HEK293 (cell line): ENCODE measurements around the gene SFN.
A peak's percentile ranks its signal among the peaks of the same experiment; 100 is the strongest.

Experiments
- ATF2 ChIP-seq: fragments of 450-650 bp; formaldehyde crosslinking; IDR thresholded peaks from 2 replicates; pipeline ENCODE4 v1.5.1; 2016; ENCODE audit warnings: missing biosample characterization, missing genetic modification characterization, low read depth
- EGR2 ChIP-seq: fragments of 450-650 bp; formaldehyde crosslinking; IDR thresholded peaks from 2 replicates; pipeline ENCODE4 v1.5.1; 2016; ENCODE audit warnings: low read depth, missing biosample characterization, missing genetic modification characterization
- HOXD13 ChIP-seq: sonication (generic); formaldehyde crosslinking; IDR thresholded peaks from 2 replicates; pipeline ENCODE4 v1.8.0; 2022; ENCODE audit warnings: missing genetic modification reagents, borderline replicate concordance
- KLF16 ChIP-seq: fragments of 450-650 bp; formaldehyde crosslinking; IDR thresholded peaks from 2 replicates; pipeline ENCODE4 v1.5.1; 2017; ENCODE audit warnings: missing biosample characterization, missing genetic modification characterization
- SP2 ChIP-seq: fragments of 450-650 bp; formaldehyde crosslinking; IDR thresholded peaks from 2 replicates; pipeline ENCODE4 v1.5.1; 2016; ENCODE audit warnings: missing biosample characterization, missing genetic modification characterization
- SP7 ChIP-seq: fragments of 450-650 bp; formaldehyde crosslinking; IDR thresholded peaks from 2 replicates; pipeline ENCODE4 v1.5.1; 2016; ENCODE audit warnings: missing biosample characterization, missing genetic modification characterization
- TCF7L2 ChIP-seq: IDR thresholded peaks from 2 replicates; pipeline ENCODE4 v1.6.1; 2011; ENCODE audit warnings: low read depth, mild to moderate bottlenecking, inconsistent platforms, low read length, moderate library complexity, borderline replicate concordance
- ZBTB26 ChIP-seq: fragments of 450-650 bp; formaldehyde crosslinking; optimal IDR thresholded peaks from 2 replicates; pipeline ENCODE3; 2016; ENCODE audit warnings: missing biosample characterization, mild to moderate bottlenecking, missing genetic modification characterization
- ZBTB48 ChIP-seq: fragments of 450-650 bp; formaldehyde crosslinking; IDR thresholded peaks from 2 replicates; pipeline ENCODE4 v1.5.1; 2016; ENCODE audit warnings: missing biosample characterization, missing genetic modification characterization
- ZNF138 ChIP-seq: fragments of 450-650 bp; formaldehyde crosslinking; IDR thresholded peaks from 2 replicates; pipeline ENCODE4 v1.5.1; 2016; ENCODE audit warnings: missing biosample characterization, missing genetic modification characterization, borderline replicate concordance
- ZNF174 ChIP-seq: fragments of 450-650 bp; formaldehyde crosslinking; IDR thresholded peaks from 2 replicates; pipeline ENCODE4 v1.5.0; 2017; ENCODE audit warnings: missing biosample characterization, mild to moderate bottlenecking, missing genetic modification characterization
- ZNF202 ChIP-seq: fragments of 450-650 bp; formaldehyde crosslinking; IDR thresholded peaks from 2 replicates; pipeline ENCODE4 v1.5.1; 2016; ENCODE audit warnings: missing biosample characterization, missing genetic modification characterization, borderline replicate concordance
- ZNF221 ChIP-seq: fragments of 450-650 bp; formaldehyde crosslinking; IDR thresholded peaks from 2 replicates; pipeline ENCODE4 v1.5.1; 2017; ENCODE audit warnings: missing biosample characterization, missing genetic modification characterization, borderline replicate concordance
- ZNF274 ChIP-seq, 2 experiments: fragments of 200-500 bp in 1 of 2; fragments of 450-650 bp in 1 of 2; sonication (Bioruptor generic) in 1 of 2; formaldehyde crosslinking in 1 of 2; IDR thresholded peaks; 2 replicates each; pipeline versions ENCODE4 v1.5.1 to v1.6.1; 2014 to 2016; ENCODE audit warnings: borderline replicate concordance in 1 of 2, inconsistent platforms in 1 of 2, low read length in 1 of 2, missing biosample characterization in 1 of 2, missing genetic modification characterization in 1 of 2
- ZNF341 ChIP-seq: fragments of 450-650 bp; formaldehyde crosslinking; IDR thresholded peaks from 2 replicates; pipeline ENCODE4; 2016; ENCODE audit warnings: low read depth, missing biosample characterization, missing genetic modification characterization
- ZNF350 ChIP-seq: fragments of 450-650 bp; formaldehyde crosslinking; IDR thresholded peaks from 2 replicates; pipeline ENCODE4 v1.5.0; 2017; ENCODE audit warnings: missing biosample characterization, mild to moderate bottlenecking, missing genetic modification characterization
- ZNF362 ChIP-seq: fragments of 450-650 bp; formaldehyde crosslinking; IDR thresholded peaks from 2 replicates; pipeline ENCODE4 v1.5.1; 2016; ENCODE audit warnings: missing biosample characterization, missing genetic modification characterization
- ZNF394 ChIP-seq: fragments of 450-650 bp; formaldehyde crosslinking; IDR thresholded peaks from 2 replicates; pipeline ENCODE4 v1.5.1; 2016; ENCODE audit warnings: missing biosample characterization, missing genetic modification characterization, mild to moderate bottlenecking, moderate library complexity, borderline replicate concordance
- ZNF521 ChIP-seq: fragments of 450-650 bp; formaldehyde crosslinking; IDR thresholded peaks from 2 replicates; pipeline ENCODE4 v1.5.1; 2017; ENCODE audit warnings: missing biosample characterization, mild to moderate bottlenecking, missing genetic modification characterization
- ZNF571 ChIP-seq: fragments of 450-650 bp; formaldehyde crosslinking; IDR thresholded peaks from 2 replicates; pipeline ENCODE4 v1.5.0; 2017; ENCODE audit warnings: missing biosample characterization, missing genetic modification characterization
- ZNF660 ChIP-seq: fragments of 450-650 bp; IDR thresholded peaks from 2 replicates; pipeline ENCODE4 v1.5.1; 2018; ENCODE audit warnings: missing biosample characterization, mild to moderate bottlenecking, missing genetic modification characterization
- ZNF701 ChIP-seq: fragments of 450-650 bp; formaldehyde crosslinking; IDR thresholded peaks from 2 replicates; pipeline ENCODE4 v1.5.1; 2016; ENCODE audit warnings: missing biosample characterization, missing genetic modification characterization
- ZNF747 ChIP-seq: fragments of 450-650 bp; formaldehyde crosslinking; IDR thresholded peaks from 2 replicates; pipeline ENCODE4 v1.5.1; 2016; ENCODE audit warnings: missing biosample characterization, missing genetic modification characterization
- ZNF76 ChIP-seq: fragments of 450-650 bp; formaldehyde crosslinking; IDR thresholded peaks from 2 replicates; pipeline ENCODE4; 2016; ENCODE audit warnings: low read depth, missing biosample characterization, missing genetic modification characterization, borderline replicate concordance
- ZNF792 ChIP-seq: fragments of 450-650 bp; formaldehyde crosslinking; IDR thresholded peaks from 2 replicates; pipeline ENCODE4 v1.5.1; 2016; ENCODE audit warnings: missing biosample characterization, missing genetic modification characterization
- ZNF843 ChIP-seq: fragments of 450-650 bp; formaldehyde crosslinking; IDR thresholded peaks from 2 replicates; pipeline ENCODE4 v1.5.1; 2016; ENCODE audit warnings: missing biosample characterization, missing genetic modification characterization
- TF ChIP-seq, protein P1 (sequence below): fragments of 450-650 bp; formaldehyde crosslinking; IDR thresholded peaks from 2 replicates; pipeline ENCODE4 v1.5.1; 2016; ENCODE audit warnings: missing biosample characterization, missing genetic modification characterization
- TF ChIP-seq, protein P2 (sequence below): fragments of 450-650 bp; formaldehyde crosslinking; IDR thresholded peaks from 2 replicates; pipeline ENCODE4 v1.5.1; 2016; ENCODE audit warnings: missing biosample characterization, missing genetic modification characterization
- TF ChIP-seq, protein P3 (sequence below): fragments of 450-650 bp; formaldehyde crosslinking; IDR thresholded peaks from 2 replicates; pipeline ENCODE4 v1.5.1; 2016; ENCODE audit warnings: missing biosample characterization, missing genetic modification characterization

The SFN gene

DNA sequence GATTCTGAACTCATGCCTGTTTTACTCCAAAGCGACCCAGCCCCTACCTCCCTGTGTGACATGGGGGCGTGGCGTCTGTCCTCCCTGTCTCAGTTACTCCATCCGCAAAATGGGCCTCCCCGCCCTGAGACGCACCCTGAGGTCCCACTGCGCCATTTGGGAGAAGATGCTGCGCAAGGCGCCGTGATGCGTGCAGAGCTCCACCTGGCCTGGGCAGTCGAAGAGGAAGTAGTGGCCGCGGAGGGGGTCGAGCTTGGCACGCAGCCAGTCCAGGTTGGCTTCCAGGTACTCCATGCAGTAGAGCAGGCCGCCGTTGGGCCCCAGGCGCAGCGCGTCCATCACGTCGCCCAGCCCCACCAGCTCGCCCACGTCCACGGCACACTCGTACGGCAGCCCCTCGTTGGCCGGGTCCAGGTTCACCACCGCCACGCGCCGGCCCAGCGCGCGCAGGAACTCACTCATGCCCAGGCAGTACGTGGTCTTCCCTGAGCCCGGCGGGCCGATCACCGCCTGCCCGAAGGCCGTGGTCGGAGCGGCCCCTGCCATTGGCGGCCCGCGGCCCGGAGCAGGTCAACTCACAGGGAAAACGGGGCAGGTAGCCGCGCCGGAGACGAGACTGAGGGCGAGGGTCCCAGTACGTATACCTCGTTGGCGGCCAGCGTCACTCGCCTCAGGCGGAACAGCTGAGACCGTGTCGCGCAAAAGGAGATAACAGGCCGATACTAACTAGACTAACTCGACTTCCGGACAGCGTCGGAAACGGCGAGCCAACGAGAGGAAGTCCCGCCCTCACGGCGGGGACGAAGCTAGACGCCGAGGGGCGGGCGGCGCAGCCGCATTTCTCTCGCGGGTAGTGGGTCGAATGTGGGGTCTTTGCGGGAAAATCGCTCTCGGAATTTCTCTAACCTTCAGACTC is 26.9 kb downstream of the SFN start, which contains the start of gene GPN2 (continued):
- TF ChIP-seq ATF2 (tag by site-specific recombination) (no peak), ZNF843 (peak; percentile 49; the same call in 1 of the 2 replicates), ZNF660 (0 out of 2 replicates have a peak, but pooled peaks have one; percentile 28), HOXD13 (CRISPR knock-in tag) (no peak), TCF7L2 (no peak), ZNF76 (peak; percentile 26; the same call in 1 of the 2 replicates), ZBTB48 (tag by site-specific recombination) (no peak), ZNF274 (IDR thresholded peaks at IDR 0.05; ENCODE audit: low read length) (no peak), ZNF274 (tag by site-specific recombination; IDR thresholded peaks at IDR 0.05; ENCODE audit: borderline replicate concordance) (no peak), ZNF350 (tag by site-specific recombination) (no peak), ZNF747 (tag by site-specific recombination) (no peak), ZNF571 (no peak), ZNF174 (tag by site-specific recombination) (no peak), ZNF792 (0 out of 2 replicates have a peak, but pooled peaks have one; percentile 32), ZNF521 (tag by site-specific recombination) (no peak), EGR2 (no peak), ZNF362 (tag by site-specific recombination) (no peak), ZBTB26 (tag by site-specific recombination) (peak; percentile 69), ZNF202 (no peak), SP2 (tag by site-specific recombination) (peak; percentile 89), ZNF221 (tag by site-specific recombination) (no peak), KLF16 (tag by site-specific recombination) (peak; percentile 16; the same call in 1 of the 2 replicates), ZNF341 (tag by site-specific recombination) (no peak; the same call in 1 of the 2 replicates), SP7 (tag by site-specific recombination) (peak; percentile 73), ZNF138 (tag by site-specific recombination) (no peak), ZNF394 (tag by site-specific recombination) (peak; percentile 67), ZNF701 (tag by site-specific recombination) (no peak)
- TF ChIP-seq, protein P1, sequence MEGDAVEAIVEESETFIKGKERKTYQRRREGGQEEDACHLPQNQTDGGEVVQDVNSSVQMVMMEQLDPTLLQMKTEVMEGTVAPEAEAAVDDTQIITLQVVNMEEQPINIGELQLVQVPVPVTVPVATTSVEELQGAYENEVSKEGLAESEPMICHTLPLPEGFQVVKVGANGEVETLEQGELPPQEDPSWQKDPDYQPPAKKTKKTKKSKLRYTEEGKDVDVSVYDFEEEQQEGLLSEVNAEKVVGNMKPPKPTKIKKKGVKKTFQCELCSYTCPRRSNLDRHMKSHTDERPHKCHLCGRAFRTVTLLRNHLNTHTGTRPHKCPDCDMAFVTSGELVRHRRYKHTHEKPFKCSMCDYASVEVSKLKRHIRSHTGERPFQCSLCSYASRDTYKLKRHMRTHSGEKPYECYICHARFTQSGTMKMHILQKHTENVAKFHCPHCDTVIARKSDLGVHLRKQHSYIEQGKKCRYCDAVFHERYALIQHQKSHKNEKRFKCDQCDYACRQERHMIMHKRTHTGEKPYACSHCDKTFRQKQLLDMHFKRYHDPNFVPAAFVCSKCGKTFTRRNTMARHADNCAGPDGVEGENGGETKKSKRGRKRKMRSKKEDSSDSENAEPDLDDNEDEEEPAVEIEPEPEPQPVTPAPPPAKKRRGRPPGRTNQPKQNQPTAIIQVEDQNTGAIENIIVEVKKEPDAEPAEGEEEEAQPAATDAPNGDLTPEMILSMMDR: peak; percentile 29; the same call in 1 of the 2 replicates
- TF ChIP-seq, protein P2, sequence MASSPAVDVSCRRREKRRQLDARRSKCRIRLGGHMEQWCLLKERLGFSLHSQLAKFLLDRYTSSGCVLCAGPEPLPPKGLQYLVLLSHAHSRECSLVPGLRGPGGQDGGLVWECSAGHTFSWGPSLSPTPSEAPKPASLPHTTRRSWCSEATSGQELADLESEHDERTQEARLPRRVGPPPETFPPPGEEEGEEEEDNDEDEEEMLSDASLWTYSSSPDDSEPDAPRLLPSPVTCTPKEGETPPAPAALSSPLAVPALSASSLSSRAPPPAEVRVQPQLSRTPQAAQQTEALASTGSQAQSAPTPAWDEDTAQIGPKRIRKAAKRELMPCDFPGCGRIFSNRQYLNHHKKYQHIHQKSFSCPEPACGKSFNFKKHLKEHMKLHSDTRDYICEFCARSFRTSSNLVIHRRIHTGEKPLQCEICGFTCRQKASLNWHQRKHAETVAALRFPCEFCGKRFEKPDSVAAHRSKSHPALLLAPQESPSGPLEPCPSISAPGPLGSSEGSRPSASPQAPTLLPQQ: peak; percentile 30; the same call in 1 of the 2 replicates
- TF ChIP-seq, protein P3, sequence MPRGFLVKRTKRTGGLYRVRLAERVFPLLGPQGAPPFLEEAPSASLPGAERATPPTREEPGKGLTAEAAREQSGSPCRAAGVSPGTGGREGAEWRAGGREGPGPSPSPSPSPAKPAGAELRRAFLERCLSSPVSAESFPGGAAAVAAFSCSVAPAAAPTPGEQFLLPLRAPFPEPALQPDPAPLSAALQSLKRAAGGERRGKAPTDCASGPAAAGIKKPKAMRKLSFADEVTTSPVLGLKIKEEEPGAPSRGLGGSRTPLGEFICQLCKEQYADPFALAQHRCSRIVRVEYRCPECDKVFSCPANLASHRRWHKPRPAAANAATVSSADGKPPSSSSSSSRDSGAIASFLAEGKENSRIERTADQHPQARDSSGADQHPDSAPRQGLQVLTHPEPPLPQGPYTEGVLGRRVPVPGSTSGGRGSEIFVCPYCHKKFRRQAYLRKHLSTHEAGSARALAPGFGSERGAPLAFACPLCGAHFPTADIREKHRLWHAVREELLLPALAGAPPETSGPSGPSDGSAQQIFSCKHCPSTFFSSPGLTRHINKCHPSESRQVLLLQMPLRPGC (tag by site-specific recombination): 0 out of 2 replicates have a peak, but pooled peaks have one; percentile 32
